GM20000 (cell line): ENCODE measurements around the gene TNFRSF8.

Experiments
- DNase-seq: peaks from one replicate; pipeline ENCODE4 v3.0.0; 2012; ENCODE audit warnings: low spot score
- TF ChIP-seq, protein P1 (sequence below): IDR thresholded peaks from 2 replicates; pipeline ENCODE4 v1.5.1; 2012; ENCODE audit warnings: mild to moderate bottlenecking, control low read depth; ENCODE audit errors: extremely low read depth, missing control alignments

TNFRSF8 gene

DNA sequence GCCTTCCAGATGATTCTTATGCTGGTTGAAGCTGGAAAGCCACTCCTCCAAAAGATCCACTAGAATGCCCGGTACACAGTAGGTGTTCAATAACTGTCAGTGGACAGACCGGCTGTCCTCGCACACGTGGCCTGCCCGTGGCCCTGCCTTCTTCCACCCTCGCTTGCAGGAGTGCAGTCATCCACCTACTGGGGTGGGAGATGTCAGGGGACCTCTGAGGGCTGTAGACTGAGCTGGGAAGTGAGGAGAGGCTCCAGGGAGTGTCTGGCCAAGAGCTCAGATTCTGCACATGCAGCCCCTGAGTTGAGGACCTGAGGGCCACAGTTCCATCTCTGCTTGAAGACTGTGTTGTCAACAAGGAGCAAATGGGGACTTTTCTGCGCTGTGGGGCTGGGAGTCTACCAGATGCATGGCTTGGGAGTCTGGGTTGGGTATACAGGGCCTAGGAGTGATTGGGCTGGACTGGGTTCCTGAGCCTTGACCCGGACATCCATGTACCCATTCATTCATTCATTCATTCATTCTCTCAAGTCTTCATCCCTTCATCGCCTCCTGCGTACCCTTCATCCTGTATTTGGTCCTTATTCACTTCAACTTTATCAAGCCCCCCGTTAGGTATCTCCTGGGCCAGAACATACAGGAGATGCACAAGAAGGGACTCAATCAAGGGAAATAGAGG is 99.5 kb downstream of the TNFRSF8 start:
- TF ChIP-seq, protein P1, sequence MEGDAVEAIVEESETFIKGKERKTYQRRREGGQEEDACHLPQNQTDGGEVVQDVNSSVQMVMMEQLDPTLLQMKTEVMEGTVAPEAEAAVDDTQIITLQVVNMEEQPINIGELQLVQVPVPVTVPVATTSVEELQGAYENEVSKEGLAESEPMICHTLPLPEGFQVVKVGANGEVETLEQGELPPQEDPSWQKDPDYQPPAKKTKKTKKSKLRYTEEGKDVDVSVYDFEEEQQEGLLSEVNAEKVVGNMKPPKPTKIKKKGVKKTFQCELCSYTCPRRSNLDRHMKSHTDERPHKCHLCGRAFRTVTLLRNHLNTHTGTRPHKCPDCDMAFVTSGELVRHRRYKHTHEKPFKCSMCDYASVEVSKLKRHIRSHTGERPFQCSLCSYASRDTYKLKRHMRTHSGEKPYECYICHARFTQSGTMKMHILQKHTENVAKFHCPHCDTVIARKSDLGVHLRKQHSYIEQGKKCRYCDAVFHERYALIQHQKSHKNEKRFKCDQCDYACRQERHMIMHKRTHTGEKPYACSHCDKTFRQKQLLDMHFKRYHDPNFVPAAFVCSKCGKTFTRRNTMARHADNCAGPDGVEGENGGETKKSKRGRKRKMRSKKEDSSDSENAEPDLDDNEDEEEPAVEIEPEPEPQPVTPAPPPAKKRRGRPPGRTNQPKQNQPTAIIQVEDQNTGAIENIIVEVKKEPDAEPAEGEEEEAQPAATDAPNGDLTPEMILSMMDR, result no peak
- no peak for DNase-seq

DNA sequence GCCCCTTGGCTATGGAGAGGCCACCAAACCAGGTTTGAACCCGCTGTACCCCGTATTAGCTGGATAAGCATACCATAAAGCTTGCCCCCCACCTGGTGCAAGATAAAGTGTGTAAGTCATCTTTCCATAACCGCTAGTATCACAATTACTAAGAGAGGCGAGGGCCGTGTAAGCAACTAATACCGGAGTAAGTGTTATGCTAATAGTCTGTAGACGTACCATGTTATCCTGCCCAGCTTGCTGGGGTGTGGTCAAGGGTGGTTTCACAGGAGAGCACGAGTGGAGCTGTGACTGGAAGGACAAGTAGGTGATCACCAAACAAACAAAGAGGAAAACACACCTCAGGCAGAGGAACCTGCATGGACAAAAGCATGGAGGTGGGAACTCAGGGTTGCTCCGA is 100.1 kb downstream of the TNFRSF8 start:
- TF ChIP-seq, protein P1, result no peak
- peak; percentile 51 for DNase-seq

DNA sequence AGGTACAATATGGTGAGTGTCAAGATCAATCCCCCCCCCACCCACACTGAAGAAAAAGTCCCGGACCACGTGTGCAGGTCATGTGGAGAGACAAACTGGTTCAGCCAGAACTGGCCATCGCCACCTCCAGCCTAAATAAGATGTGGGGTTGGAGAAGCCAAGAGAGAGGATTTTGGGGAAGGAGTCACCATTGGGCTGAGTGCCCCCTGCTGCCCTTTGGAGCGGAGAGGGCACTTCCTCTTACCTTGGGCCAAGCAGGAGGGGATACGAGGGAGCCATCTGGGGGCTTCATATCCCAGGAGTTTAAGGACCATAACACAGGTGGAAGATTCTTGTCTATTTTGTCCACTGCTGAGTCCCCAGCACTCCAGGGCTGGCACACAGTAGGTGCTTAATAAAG is 101.1 kb downstream of the TNFRSF8 start:
- TF ChIP-seq, protein P1, result no peak

DNA sequence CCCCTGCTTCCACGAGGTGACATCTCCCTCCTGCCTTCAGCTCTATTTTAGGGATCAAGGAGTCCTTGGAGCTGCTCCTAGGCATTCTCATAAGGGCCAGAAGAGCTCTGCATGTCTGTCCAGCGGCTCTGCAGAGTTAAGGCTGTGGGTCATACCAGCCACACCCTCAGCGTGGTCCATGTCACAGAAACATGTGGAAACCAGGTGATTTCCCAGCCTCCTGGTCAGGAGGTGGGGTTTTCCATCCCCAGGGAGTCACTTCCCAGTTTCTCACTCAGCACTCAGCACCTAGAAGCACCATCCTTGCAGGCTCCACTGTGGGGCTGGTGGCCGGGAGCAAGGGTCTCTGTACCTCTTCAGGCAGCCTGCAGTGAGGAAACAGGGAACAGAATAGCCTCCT is 102.2 kb downstream of the TNFRSF8 start:
- no peak for DNase-seq
- TF ChIP-seq, protein P1, result no peak

More for the DNA sequence above, 101.1 kb downstream of the TNFRSF8 start:
- DNase-seq, result no peak

DNA sequence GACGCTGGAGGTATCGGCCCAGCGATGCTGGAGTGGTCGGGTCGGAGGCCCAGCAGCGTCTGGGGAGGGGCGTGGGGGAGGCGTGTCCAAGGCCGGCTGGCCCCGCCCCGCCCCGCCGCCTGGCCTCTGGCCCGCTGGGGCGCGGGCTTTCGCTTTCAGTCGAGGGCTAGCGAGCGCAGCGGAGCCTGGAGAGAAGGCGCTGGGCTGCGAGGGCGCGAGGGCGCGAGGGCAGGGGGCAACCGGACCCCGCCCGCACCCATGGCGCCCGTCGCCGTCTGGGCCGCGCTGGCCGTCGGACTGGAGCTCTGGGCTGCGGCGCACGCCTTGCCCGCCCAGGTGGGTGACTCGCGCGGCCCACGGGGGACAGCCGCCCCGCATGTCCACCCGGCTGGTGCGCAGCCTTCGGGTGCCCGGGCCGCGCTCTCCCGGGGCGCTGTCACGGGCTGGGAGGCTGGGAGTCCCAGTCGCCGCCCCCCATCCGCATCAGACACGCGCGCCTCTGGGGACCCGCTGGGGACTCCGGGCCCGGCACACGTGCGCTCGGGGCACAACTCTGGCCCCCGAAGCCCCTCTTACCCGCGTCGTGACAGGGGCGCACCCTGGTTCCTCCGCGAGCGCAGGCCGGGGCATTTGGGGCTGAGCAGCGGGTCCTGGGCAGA is 103.9 kb downstream of the TNFRSF8 start, which contains the start of gene TNFRSF1B:
TSS of gene TNFRSF1B (plus strand) at position 158 of the 659 bp plus-strand sequence. CDS start at position 259, 101 bp downstream.
- peak; percentile 96 for DNase-seq
- TF ChIP-seq, protein P1, result no peak

DNA sequence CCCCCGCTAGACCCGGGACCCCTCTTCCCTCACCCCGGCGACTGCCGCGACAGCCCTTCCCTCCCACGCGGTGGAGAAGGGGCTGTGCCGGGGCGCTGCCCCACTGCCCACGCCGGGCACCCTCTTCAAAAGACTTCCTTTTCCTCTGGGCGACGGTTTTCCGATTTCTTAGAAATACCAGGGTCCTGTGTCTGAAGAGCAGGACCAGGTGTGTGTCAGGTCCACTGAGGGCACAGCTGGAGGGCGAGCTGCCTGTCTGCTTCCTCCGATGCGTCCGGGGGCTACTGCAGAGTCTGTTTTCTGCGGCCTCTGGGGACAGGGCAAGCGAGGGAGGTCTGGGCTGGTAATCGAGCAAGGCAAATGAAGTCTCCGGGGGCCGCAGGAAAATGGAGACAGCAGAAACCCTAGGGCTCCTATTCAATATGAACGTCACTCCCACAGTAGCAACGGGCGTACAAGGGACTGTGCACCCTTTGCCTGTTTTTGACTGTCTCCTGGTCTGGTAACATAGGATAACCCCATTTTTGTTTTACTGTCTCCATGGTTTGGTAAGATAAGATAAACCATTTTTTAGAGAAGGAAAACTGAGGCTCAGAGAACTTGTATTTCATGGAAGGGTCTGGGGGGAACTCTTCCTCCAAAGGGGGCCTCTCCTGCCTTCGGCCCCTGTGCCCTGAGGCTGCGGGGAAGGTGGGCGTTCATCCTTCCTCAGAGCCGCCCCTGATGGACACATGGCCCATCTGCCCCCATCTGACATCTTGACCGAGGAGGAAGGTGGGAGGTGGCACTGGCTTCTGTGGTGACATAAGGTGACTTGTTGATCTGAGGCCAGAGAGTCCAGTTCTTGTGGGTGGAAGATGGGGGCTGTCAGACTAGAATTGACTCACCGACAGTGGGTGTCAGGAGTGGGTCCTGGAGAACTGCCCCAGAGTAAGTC is 104.7 kb downstream of the TNFRSF8 start:
- DNase-seq, result peak; percentile 50
- TF ChIP-seq, protein P1, result no peak
